ENCODE measurements around the gene SLC22A17. TPM values are rescaled to one million over a fixed set of nuclear protein-coding genes. Genes with fewer than 3 reads are reported as not detected.

Gene SLC22A17
- total and polyA plus RNA-seq, 7 donors, result 0.60 to 38.8 (median 18.1) TPM

GRCh38 chr14:23385642-23386265 is 33.1 kb upstream of the SLC22A17 start:
- no peak for DNase-seq
- 88 to 92% methylated on average over 18 of the region's 18 CpGs for WGBS, 2 donors
- no peaks in the 10 kb centered on the region for H3K27me3 ChIP-seq
- TF ChIP-seq CTCF (IDR thresholded peaks at IDR 0.05) (no peak), POLR2AphosphoS5 (IDR thresholded peaks at IDR 0.05) (no peak), POLR2A (IDR thresholded peaks at IDR 0.05) (no peak), EP300 (IDR thresholded peaks at IDR 0.05) (no peak)
- no peak overlapping the region for H3K27ac ChIP-seq
- intact Hi-C loops (cut with DNase I), result no loop called here
- no peaks in the 10 kb centered on the region for H3K4me1 ChIP-seq
- no peaks in the 10 kb centered on the region for H3K9me3 ChIP-seq
- no peaks in the 10 kb centered on the region for H3K36me3 ChIP-seq
- H3K4me3 ChIP-seq, result no peak overlapping the region

GRCh38 chr14:23385244-23385641 is 32.6 kb upstream of the SLC22A17 start:
- Histone ChIP-seq H3K27ac (no peak overlapping the region), H3K9me3 (no peaks in the 10 kb centered on the region), H3K27me3 (no peaks in the 10 kb centered on the region), H3K4me1 (no peaks in the 10 kb centered on the region), H3K36me3 (no peaks in the 10 kb centered on the region), H3K4me3 (no peak overlapping the region)
- TF ChIP-seq CTCF (IDR thresholded peaks at IDR 0.05), result no peak
- no peak for TF ChIP-seq POLR2A (IDR thresholded peaks at IDR 0.05)
- no peak for TF ChIP-seq EP300 (IDR thresholded peaks at IDR 0.05)
- TF ChIP-seq POLR2AphosphoS5 (IDR thresholded peaks at IDR 0.05), result no peak
- intact Hi-C loops (cut with DNase I), result no loop called here
- 82 to 86% methylated on average over 2 of the region's 2 CpGs for WGBS, 2 donors
- no peak for DNase-seq

- WGBS, 2 donors, result 93% methylated on average over 29 of the region's 29 CpGs
- H3K9me3 ChIP-seq, result no peaks in the 10 kb centered on the region
- DNase-seq, result no peak
- intact Hi-C loops (cut with DNase I), result loop anchor here (5.0 kb wide), 1 partner anchor 117 kb away; no protein-coding TSS in a partner anchor
- H3K4me1 ChIP-seq, result no peaks in the 10 kb centered on the region
- TF ChIP-seq POLR2A (IDR thresholded peaks at IDR 0.05), result no peak
- no peak for TF ChIP-seq EP300 (IDR thresholded peaks at IDR 0.05)
- no peak for TF ChIP-seq CTCF (IDR thresholded peaks at IDR 0.05)
- no peak for TF ChIP-seq POLR2AphosphoS5 (IDR thresholded peaks at IDR 0.05)
- H3K27ac ChIP-seq, result no peak overlapping the region
- H3K36me3 ChIP-seq, result no peaks in the 10 kb centered on the region
- H3K4me3 ChIP-seq, result no peak overlapping the region
- no peaks in the 10 kb centered on the region for H3K27me3 ChIP-seq
Measured at GRCh38 chr14:23384364-23385080, 31.8 kb upstream of the SLC22A17 start.

GRCh38 chr14:23382731-23383440 is 30.2 kb upstream of the SLC22A17 start:
- TF ChIP-seq EP300 (IDR thresholded peaks at IDR 0.05) (no peak), CTCF (IDR thresholded peaks at IDR 0.05) (no peak), POLR2AphosphoS5 (IDR thresholded peaks at IDR 0.05) (no peak), POLR2A (IDR thresholded peaks at IDR 0.05) (no peak)
- no peak overlapping the region for H3K27ac ChIP-seq
- no peaks in the 10 kb centered on the region for H3K36me3 ChIP-seq
- intact Hi-C loops (cut with DNase I), result loop anchor here (5.0 kb wide), 1 partner anchor 116 kb away; no protein-coding TSS in a partner anchor
- DNase-seq, result no peak
- WGBS, 2 donors, result 63 to 83% methylated on average over 10 of the region's 10 CpGs
- H3K27me3 ChIP-seq, result no peaks in the 10 kb centered on the region
- H3K4me3 ChIP-seq, result no peak overlapping the region
- no peaks in the 10 kb centered on the region for H3K4me1 ChIP-seq
- no peaks in the 10 kb centered on the region for H3K9me3 ChIP-seq

All from sigmoid colon (tissue), 7 donors.